HEK293 (cell line): ENCODE data around the gene TTYH1.

Experiments
- CTCF ChIA-PET: fragments of 350-600 bp; formaldehyde crosslinking; extraction: SDS; loops from one replicate; lab custom pipeline; 2021; ENCODE audit warnings: antibody characterized with exemption; lab: Yijun Ruan, JAX
- POLR2A ChIA-PET: fragments of 300-600 bp; formaldehyde crosslinking; extraction: SDS; loops from one replicate; lab custom pipeline; 2020; ENCODE audit warnings: antibody characterized with exemption, inconsistent platforms; lab: Yijun Ruan, JAX
- H3K27ac ChIP-seq: fragments of 200-500 bp; sonication (Bioruptor generic); 2 replicates; pipeline ENCODE4 v1.5.1; 2014; ENCODE audit warnings: low read depth, low read length, control low read depth, inconsistent platforms; ENCODE audit errors: extremely low read depth
- H3K36me3 ChIP-seq, 2 experiments: fragments of 200-500 bp in 1 of 2; sonication (Bioruptor generic) in 1 of 2; 1 replicate in 1 of 2; 2 replicates in 1 of 2; pipeline ENCODE4 v1.5.1; 2014 to 2017; ENCODE audit warnings: inconsistent platforms in 2 of 2, low read length in 2 of 2; ENCODE audit not compliant: control insufficient read depth in 2 of 2, insufficient read depth in 1 of 2
- H3K4me1 ChIP-seq: fragments of 200-500 bp; sonication (Bioruptor generic); 2 replicates; pipeline ENCODE4 v1.5.1; 2014; ENCODE audit warnings: mild to moderate bottlenecking, low read length, inconsistent platforms; ENCODE audit not compliant: control insufficient read depth, insufficient read depth
- H3K4me3 ChIP-seq: 2 replicates; pipeline ENCODE4 v1.5.1; 2011; ENCODE audit warnings: low read depth, mild to moderate bottlenecking, control low read depth, low read length, moderate library complexity
- H3K9me3 ChIP-seq: fragments of 200-500 bp; sonication (Bioruptor generic); 2 replicates; pipeline ENCODE4 v1.5.1; 2014; ENCODE audit warnings: low read depth, low read length, inconsistent platforms; ENCODE audit not compliant: control insufficient read depth, insufficient read depth
- MEIS1 ChIP-seq: sonication (generic); formaldehyde crosslinking; IDR thresholded peaks from 2 replicates; pipeline ENCODE4 v1.8.1; 2022; ENCODE audit warnings: missing genetic modification reagents, mild to moderate bottlenecking, borderline replicate concordance
- OSR2 ChIP-seq: fragments of 450-650 bp; formaldehyde crosslinking; IDR thresholded peaks from 2 replicates; pipeline ENCODE4 v1.5.1; 2016; ENCODE audit warnings: missing biosample characterization, missing genetic modification characterization
- OVOL3 ChIP-seq: fragments of 450-650 bp; formaldehyde crosslinking; IDR thresholded peaks from 2 replicates; pipeline ENCODE4 v1.5.1; 2016; ENCODE audit warnings: missing biosample characterization, missing genetic modification characterization
- SETDB1 ChIP-seq: IDR thresholded peaks from one replicate; pipeline ENCODE4 v1.6.1; 2017; ENCODE audit warnings: mild to moderate bottlenecking, low read length, moderate library complexity, mixed read lengths; ENCODE audit not compliant: insufficient read length
- SP3 ChIP-seq: fragments of 450-650 bp; formaldehyde crosslinking; IDR thresholded peaks from 2 replicates; pipeline ENCODE4 v1.5.1; 2016; ENCODE audit warnings: missing biosample characterization, missing genetic modification characterization
- ZFP37 ChIP-seq: fragments of 450-650 bp; formaldehyde crosslinking; IDR thresholded peaks from 2 replicates; pipeline ENCODE4 v1.5.1; 2016; ENCODE audit warnings: missing biosample characterization, missing genetic modification characterization
- ZNF266 ChIP-seq: fragments of 450-650 bp; formaldehyde crosslinking; IDR thresholded peaks from 2 replicates; pipeline ENCODE4 v1.5.1; 2016; ENCODE audit warnings: missing biosample characterization, missing genetic modification characterization, low read depth
- ZNF362 ChIP-seq: fragments of 450-650 bp; formaldehyde crosslinking; IDR thresholded peaks from 2 replicates; pipeline ENCODE4 v1.5.1; 2016; ENCODE audit warnings: missing biosample characterization, missing genetic modification characterization
- ZNF544 ChIP-seq: fragments of 450-650 bp; formaldehyde crosslinking; IDR thresholded peaks from 2 replicates; pipeline ENCODE4 v1.5.0; 2017; ENCODE audit warnings: missing biosample characterization, missing genetic modification characterization
- ZNF626 ChIP-seq: fragments of 450-650 bp; sonication (Bioruptor Pico); formaldehyde crosslinking; IDR thresholded peaks from 2 replicates; pipeline ENCODE4 v1.5.1; 2018; ENCODE audit warnings: missing biosample characterization, missing genetic modification characterization, inconsistent platforms
- ZNF670 ChIP-seq: fragments of 450-650 bp; formaldehyde crosslinking; IDR thresholded peaks from 2 replicates; pipeline ENCODE4 v1.5.1; 2016; ENCODE audit warnings: missing biosample characterization, missing genetic modification characterization, low read depth
- ZNF768 ChIP-seq: fragments of 450-650 bp; formaldehyde crosslinking; IDR thresholded peaks from 2 replicates; pipeline ENCODE4 v1.5.1; 2018; ENCODE audit warnings: missing biosample characterization, mild to moderate bottlenecking, missing genetic modification characterization
- ZSCAN16 ChIP-seq: fragments of 450-650 bp; formaldehyde crosslinking; IDR thresholded peaks from 2 replicates; pipeline ENCODE4 v1.5.1; 2016; ENCODE audit warnings: missing biosample characterization, missing genetic modification characterization
- TF ChIP-seq, protein P1 (sequence below): fragments of 450-650 bp; formaldehyde crosslinking; IDR thresholded peaks from 2 replicates; pipeline ENCODE4 v1.5.1; 2016; ENCODE audit warnings: missing biosample characterization, missing genetic modification characterization
- TF ChIP-seq, protein P2 (sequence below): fragments of 450-650 bp; formaldehyde crosslinking; IDR thresholded peaks from 2 replicates; pipeline ENCODE4 v1.5.1; 2016; ENCODE audit warnings: missing biosample characterization, missing genetic modification characterization, borderline replicate concordance

The TTYH1 gene

DNA sequence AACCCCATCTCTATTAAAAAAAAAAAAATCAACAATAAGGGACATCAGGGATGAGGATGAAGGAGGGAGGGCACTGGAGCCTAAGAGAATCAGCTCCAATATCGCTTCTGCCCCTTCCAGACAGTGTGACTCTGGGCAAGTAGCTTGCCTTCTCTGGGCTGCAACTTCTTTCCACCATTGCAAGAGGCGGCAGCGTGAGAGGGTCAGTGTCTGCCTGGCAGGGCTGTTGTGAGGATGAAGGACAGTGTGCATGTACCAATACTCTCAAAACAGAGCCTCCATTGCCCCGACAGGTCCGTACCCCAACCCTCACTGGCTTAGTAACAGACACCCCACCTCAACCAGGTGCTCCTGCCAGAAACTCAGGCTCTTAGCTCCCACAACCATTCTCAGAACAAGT lies 18.4 kb downstream of the TTYH1 start:
- no peak overlapping the region for H3K27ac ChIP-seq
- TF ChIP-seq ZNF768 (tag by site-specific recombination) = 0 out of 2 replicates have a peak, but pooled peaks have one; percentile 11
- TF ChIP-seq ZNF670 = no peak
- H3K4me3 ChIP-seq = no peak overlapping the region
- H3K36me3 ChIP-seq = peaks cover 0 to 7% of the 10 kb centered on the region in 2 experiments; a peak in 1 of 3 replicates
- ChIA-PET CTCF (interaction anchor here (0.6 to 1.4 kb wide), 7 partner anchors 10 to 1070 kb away, joined by 3 to 6 read pairs (median 3); no protein-coding TSS in a partner anchor), POLR2A (interaction anchor here (0.6 to 4.2 kb wide), 3 partner anchors 9 to 507 kb away, joined by 4 to 47 read pairs (median 7); partner anchors contain the start of gene LENG8)
- H3K4me1 ChIP-seq = peaks cover 10% of the 10 kb centered on the region
- H3K9me3 ChIP-seq = no peaks in the 10 kb centered on the region

- TF ChIP-seq ZNF626 (tag by site-specific recombination) (no peak), ZNF266 (tag by site-specific recombination) (no peak), ZSCAN16 (tag by site-specific recombination) (0 out of 2 replicates have a peak, but pooled peaks have one; percentile 22)
- Histone ChIP-seq H3K4me1 (peaks cover 10% of the 10 kb centered on the region), H3K27ac (no peak overlapping the region), H3K4me3 (no peak overlapping the region), H3K36me3 (peaks cover 0 to 10% of the 10 kb centered on the region in 2 experiments; a peak in 1 of 3 replicates), H3K9me3 (no peaks in the 10 kb centered on the region)
- ChIA-PET CTCF (interaction anchor here (0.6 to 1.4 kb wide), 5 partner anchors 10 to 1069 kb away, joined by 3 to 6 read pairs (median 5); no protein-coding TSS in a partner anchor), POLR2A (interaction anchor here (0.6 to 4.2 kb wide), 2 partner anchors 14 to 507 kb away, joined by 7 to 47 read pairs; partner anchors contain the start of gene LENG8)
Measured at GRCh38 chr19:54434112-54434872, 19.0 kb downstream of the TTYH1 start.

DNA sequence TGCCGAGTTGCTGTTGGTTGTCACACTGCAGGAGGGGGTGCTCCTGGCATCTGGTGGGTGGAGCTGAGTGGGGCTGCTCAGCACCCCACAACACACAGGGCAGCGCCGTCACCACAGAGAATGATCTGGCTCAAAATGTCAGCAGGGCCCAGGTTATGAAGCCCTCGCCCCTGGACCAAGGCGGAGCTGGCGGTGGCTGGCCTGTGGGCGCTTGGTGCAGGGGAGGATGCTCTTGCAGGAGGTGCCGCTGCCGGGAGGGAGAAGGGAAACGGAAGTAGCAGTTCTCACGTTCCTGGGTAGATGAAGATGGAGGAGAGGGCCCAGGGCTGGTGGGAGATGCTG lies 19.6 kb downstream of the TTYH1 start:
- Histone ChIP-seq H3K4me3 (no peak overlapping the region), H3K36me3 (peaks cover 0 to 10% of the 10 kb centered on the region in 2 experiments; a peak in 2 of 3 replicates), H3K27ac (no peak overlapping the region), H3K9me3 (no peaks in the 10 kb centered on the region), H3K4me1 (peaks cover 10% of the 10 kb centered on the region)
- CTCF ChIA-PET = interaction anchor here (1.2 to 1.4 kb wide), 2 partner anchors 13 to 47 kb away, joined by 5 to 6 read pairs; no protein-coding TSS in a partner anchor
- POLR2A ChIA-PET = no interaction called here
- TF ChIP-seq SETDB1 = no peak
- TF ChIP-seq, protein P1, sequence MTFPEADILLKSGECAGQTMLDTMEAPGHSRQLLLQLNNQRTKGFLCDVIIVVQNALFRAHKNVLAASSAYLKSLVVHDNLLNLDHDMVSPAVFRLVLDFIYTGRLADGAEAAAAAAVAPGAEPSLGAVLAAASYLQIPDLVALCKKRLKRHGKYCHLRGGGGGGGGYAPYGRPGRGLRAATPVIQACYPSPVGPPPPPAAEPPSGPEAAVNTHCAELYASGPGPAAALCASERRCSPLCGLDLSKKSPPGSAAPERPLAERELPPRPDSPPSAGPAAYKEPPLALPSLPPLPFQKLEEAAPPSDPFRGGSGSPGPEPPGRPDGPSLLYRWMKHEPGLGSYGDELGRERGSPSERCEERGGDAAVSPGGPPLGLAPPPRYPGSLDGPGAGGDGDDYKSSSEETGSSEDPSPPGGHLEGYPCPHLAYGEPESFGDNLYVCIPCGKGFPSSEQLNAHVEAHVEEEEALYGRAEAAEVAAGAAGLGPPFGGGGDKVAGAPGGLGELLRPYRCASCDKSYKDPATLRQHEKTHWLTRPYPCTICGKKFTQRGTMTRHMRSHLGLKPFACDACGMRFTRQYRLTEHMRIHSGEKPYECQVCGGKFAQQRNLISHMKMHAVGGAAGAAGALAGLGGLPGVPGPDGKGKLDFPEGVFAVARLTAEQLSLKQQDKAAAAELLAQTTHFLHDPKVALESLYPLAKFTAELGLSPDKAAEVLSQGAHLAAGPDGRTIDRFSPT = 0 out of 2 replicates have a peak, but pooled peaks have one; percentile 11
- TF ChIP-seq, all 188 proteins: peak for 1

DNA sequence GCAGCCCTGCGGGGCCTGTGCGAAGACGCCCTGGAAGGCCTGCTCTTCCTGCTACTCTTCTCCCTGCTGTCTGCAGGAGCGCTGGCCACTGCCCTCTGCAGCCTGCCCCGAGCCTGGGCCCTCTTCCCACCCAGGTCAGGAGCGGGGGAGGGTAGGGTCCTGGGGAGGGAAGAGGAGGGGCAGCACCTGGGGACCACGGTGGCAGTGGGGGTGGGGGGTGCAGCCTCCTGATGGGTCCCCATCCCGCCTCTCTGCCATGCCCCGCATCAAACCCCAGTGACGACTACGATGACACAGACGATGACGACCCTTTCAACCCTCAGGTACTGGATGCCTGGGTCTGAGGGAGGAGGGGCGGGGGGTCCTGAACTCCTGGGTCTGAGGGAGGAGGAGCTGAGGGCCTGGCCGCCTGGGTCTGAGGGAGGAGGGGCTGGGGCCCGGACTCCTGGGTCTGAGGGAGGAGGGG lies 20.3 kb downstream of the TTYH1 start:
- CTCF ChIA-PET = interaction anchor here (0.6 to 1.2 kb wide), 2 partner anchors 12 to 71 kb away, joined by 3 to 5 read pairs; partner anchors contain the start of gene LAIR1
- POLR2A ChIA-PET = no interaction called here
- H3K27ac ChIP-seq = no peak overlapping the region
- TF ChIP-seq ZNF626 (tag by site-specific recombination) = no peak
- TF ChIP-seq MEIS1 (CRISPR knock-in tag) = no peak
- TF ChIP-seq SP3 (tag by site-specific recombination) = no peak
- TF ChIP-seq ZNF362 (tag by site-specific recombination) = no peak
- TF ChIP-seq OVOL3 (tag by site-specific recombination) = no peak
- TF ChIP-seq, protein P2, sequence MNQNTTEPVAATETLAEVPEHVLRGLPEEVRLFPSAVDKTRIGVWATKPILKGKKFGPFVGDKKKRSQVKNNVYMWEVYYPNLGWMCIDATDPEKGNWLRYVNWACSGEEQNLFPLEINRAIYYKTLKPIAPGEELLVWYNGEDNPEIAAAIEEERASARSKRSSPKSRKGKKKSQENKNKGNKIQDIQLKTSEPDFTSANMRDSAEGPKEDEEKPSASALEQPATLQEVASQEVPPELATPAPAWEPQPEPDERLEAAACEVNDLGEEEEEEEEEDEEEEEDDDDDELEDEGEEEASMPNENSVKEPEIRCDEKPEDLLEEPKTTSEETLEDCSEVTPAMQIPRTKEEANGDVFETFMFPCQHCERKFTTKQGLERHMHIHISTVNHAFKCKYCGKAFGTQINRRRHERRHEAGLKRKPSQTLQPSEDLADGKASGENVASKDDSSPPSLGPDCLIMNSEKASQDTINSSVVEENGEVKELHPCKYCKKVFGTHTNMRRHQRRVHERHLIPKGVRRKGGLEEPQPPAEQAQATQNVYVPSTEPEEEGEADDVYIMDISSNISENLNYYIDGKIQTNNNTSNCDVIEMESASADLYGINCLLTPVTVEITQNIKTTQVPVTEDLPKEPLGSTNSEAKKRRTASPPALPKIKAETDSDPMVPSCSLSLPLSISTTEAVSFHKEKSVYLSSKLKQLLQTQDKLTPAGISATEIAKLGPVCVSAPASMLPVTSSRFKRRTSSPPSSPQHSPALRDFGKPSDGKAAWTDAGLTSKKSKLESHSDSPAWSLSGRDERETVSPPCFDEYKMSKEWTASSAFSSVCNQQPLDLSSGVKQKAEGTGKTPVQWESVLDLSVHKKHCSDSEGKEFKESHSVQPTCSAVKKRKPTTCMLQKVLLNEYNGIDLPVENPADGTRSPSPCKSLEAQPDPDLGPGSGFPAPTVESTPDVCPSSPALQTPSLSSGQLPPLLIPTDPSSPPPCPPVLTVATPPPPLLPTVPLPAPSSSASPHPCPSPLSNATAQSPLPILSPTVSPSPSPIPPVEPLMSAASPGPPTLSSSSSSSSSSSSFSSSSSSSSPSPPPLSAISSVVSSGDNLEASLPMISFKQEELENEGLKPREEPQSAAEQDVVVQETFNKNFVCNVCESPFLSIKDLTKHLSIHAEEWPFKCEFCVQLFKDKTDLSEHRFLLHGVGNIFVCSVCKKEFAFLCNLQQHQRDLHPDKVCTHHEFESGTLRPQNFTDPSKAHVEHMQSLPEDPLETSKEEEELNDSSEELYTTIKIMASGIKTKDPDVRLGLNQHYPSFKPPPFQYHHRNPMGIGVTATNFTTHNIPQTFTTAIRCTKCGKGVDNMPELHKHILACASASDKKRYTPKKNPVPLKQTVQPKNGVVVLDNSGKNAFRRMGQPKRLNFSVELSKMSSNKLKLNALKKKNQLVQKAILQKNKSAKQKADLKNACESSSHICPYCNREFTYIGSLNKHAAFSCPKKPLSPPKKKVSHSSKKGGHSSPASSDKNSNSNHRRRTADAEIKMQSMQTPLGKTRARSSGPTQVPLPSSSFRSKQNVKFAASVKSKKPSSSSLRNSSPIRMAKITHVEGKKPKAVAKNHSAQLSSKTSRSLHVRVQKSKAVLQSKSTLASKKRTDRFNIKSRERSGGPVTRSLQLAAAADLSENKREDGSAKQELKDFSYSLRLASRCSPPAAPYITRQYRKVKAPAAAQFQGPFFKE (tag by site-specific recombination) = no peak
- no peak for TF ChIP-seq OSR2 (tag by site-specific recombination)
- no peak for TF ChIP-seq ZFP37 (tag by site-specific recombination)
- no peak for TF ChIP-seq ZNF544 (tag by site-specific recombination)

More for the DNA sequence above, 20.3 kb downstream of the TTYH1 start:
- H3K36me3 ChIP-seq = peaks cover 0 to 10% of the 10 kb centered on the region in 2 experiments; a peak in 2 of 3 replicates
- no peak overlapping the region for H3K4me3 ChIP-seq
- no peaks in the 10 kb centered on the region for H3K9me3 ChIP-seq
- H3K4me1 ChIP-seq = peaks cover 9% of the 10 kb centered on the region
